Gastrocnemius medialis (tissue), 4 donors: Measurements from ENCODE around the gene TRPC4.

Experiments used
- CTCF ChIP-seq, 5 experiments: fragments of 450-650 bp in 3 of 5; fragments of 200-600 bp in 2 of 5; sonication (generic) in 2 of 5; IDR thresholded peaks in 4 of 5; conservative IDR thresholded peaks in 1 of 5; 1 replicate in 4 of 5; 2 replicates in 1 of 5; pipeline ENCODE4 v1.5.1; 2016 to 2019; ENCODE audit warnings: antibody characterized with exemption in 5 of 5, mild to moderate bottlenecking in 3 of 5, moderate library complexity in 3 of 5
- POLR2A ChIP-seq, 2 donors: fragments of 450-650 bp; IDR thresholded peaks; one replicate each; pipeline ENCODE4 v1.6.1; 2017; ENCODE audit warnings: antibody characterized with exemption in 2 of 2, mild to moderate bottlenecking in 2 of 2, moderate library complexity in 2 of 2

GRCh38 chr13:37706041-37706440 lies 163.5 kb downstream of the TRPC4 start:
- TF ChIP-seq CTCF (IDR thresholded peaks at IDR 0.05 in 4 of 5, conservative IDR thresholded peaks at IDR 0.05 in 1 of 5) (no peak), POLR2A (IDR thresholded peaks at IDR 0.05) (no peak)
